Activated CD4-positive, alpha-beta memory T cell treated with anti-CD3 and anti-CD28 coated beads, Interleukin-2, amount 10 ng/mL, durations not matched to agents 7 days and 5 days (primary cell): ENCODE results near the gene STK11. TPM values are rescaled to one million over a fixed set of nuclear protein-coding genes. Genes with fewer than 3 reads are reported as not detected.
A peak's percentile ranks its signal among the peaks of the same experiment; 100 is the strongest.

ENCODE experiments used
- CTCF ChIA-PET: fragments of 350-600 bp; sonication (Branson Sonifier 250); formaldehyde crosslinking; loops from one replicate; lab custom pipeline; 2021; ENCODE audit warnings: antibody characterized with exemption, inconsistent platforms; lab: Charles Lee
- POLR2A ChIA-PET: fragments of 350-600 bp; sonication (Branson Sonifier 250); formaldehyde crosslinking; loops from one replicate; lab custom pipeline; 2021; ENCODE audit warnings: antibody characterized with exemption; lab: Charles Lee
- DNase-seq: peaks from one replicate; pipeline ENCODE4 v3.0.0-alpha.2; 2020
- H3K27ac Mint-ChIP-seq: one replicate; pipeline ENCODE4 v1.8.0; 2021; ENCODE audit warnings: mild to moderate bottlenecking, mixed read lengths
- H3K27me3 Mint-ChIP-seq: one replicate; pipeline ENCODE4 v1.8.0; 2021; ENCODE audit warnings: mixed read lengths
- H3K36me3 Mint-ChIP-seq: one replicate; pipeline ENCODE4 v1.8.0; 2021; ENCODE audit warnings: low read depth, mixed read lengths
- H3K4me1 Mint-ChIP-seq: one replicate; pipeline ENCODE4 v1.8.0; 2021; ENCODE audit warnings: mixed read lengths
- H3K4me3 Mint-ChIP-seq: one replicate; pipeline ENCODE4 v1.8.0; 2021; ENCODE audit warnings: mild to moderate bottlenecking, mixed read lengths
- H3K9me3 Mint-ChIP-seq: one replicate; pipeline ENCODE4 v1.8.0; 2021; ENCODE audit warnings: mixed read lengths
- total RNA-seq, 2 experiments: library from RNA; stranded (reverse); gene quantifications; one replicate each; pipeline ENCODE4 v1.2.3, GENCODE V29; 2021

Gene STK11
- total RNA-seq, 2 experiments from 2014 or later = 84.2 to 85.1 TPM

GRCh38 chr19:1264801-1265614 lies 59.4 kb downstream of the STK11 start:
- H3K27me3 Mint-ChIP-seq = peaks cover 3% of the 10 kb centered on the region
- peaks cover 51% of the 10 kb centered on the region for H3K4me1 Mint-ChIP-seq
- peak overlapping the region; percentile 44 for H3K4me3 Mint-ChIP-seq
- peaks cover 10% of the 10 kb centered on the region for H3K36me3 Mint-ChIP-seq
- H3K27ac Mint-ChIP-seq = peak overlapping the region; percentile 65
- no peak for DNase-seq
- no peaks in the 10 kb centered on the region for H3K9me3 Mint-ChIP-seq
- ChIA-PET POLR2A (interaction anchor here (0.9 to 10.9 kb wide), 5 partner anchors 7 to 21 kb away, joined by 4 to 266 read pairs (median 119); partner anchors contain the start of genes ATP5F1D and FAM174C), CTCF (interaction anchor here (1.4 to 11.2 kb wide), 4 partner anchors 11 to 244 kb away, joined by 3 to 412 read pairs (median 24); partner anchors contain the start of gene RNU6-2)

GRCh38 chr19:1265615-1266128 lies 60.1 kb downstream of the STK11 start:
- Mint-ChIP-seq H3K9me3 (no peaks in the 10 kb centered on the region), H3K27me3 (peaks cover 3% of the 10 kb centered on the region)

GRCh38 chr19:1266129-1266915 lies 60.7 kb downstream of the STK11 start:
- Mint-ChIP-seq H3K27ac (peak overlapping the region; percentile 52), H3K4me1 (peaks cover 62% of the 10 kb centered on the region), H3K9me3 (no peaks in the 10 kb centered on the region), H3K4me3 (peak overlapping the region; percentile 58), H3K36me3 (peaks cover 22% of the 10 kb centered on the region), H3K27me3 (peaks cover 3% of the 10 kb centered on the region)
- ChIA-PET POLR2A (interaction anchor here (0.7 to 10.9 kb wide), 8 partner anchors 8 to 199 kb away, joined by 3 to 266 read pairs (median 14); partner anchors contain the start of genes ARHGAP45, ATP5F1D, FAM174C and MIDN), CTCF (interaction anchor here (0.6 to 11.2 kb wide), 19 partner anchors 9 to 619 kb away, joined by 3 to 412 read pairs (median 3); partner anchors contain the start of genes ABHD17A, ARHGAP45, ATP5F1D and FAM174C)
- peak; percentile 92 for DNase-seq

More at GRCh38 chr19:1265615-1266128, 60.1 kb downstream of the STK11 start:
- peaks cover 16% of the 10 kb centered on the region for H3K36me3 Mint-ChIP-seq
- ChIA-PET CTCF (interaction anchor here (1.0 to 11.2 kb wide), 7 partner anchors 12 to 244 kb away, joined by 3 to 412 read pairs (median 5); partner anchors contain the start of gene RNU6-2), POLR2A (interaction anchor here (1.0 to 10.9 kb wide), 6 partner anchors 8 to 198 kb away, joined by 5 to 266 read pairs (median 67); partner anchors contain the start of genes ARHGAP45, ATP5F1D, FAM174C and MIDN)
- peak overlapping the region; percentile 58 for H3K4me3 Mint-ChIP-seq
- peak; percentile 59 for DNase-seq
- peaks cover 57% of the 10 kb centered on the region for H3K4me1 Mint-ChIP-seq
- peak overlapping the region; percentile 52 for H3K27ac Mint-ChIP-seq

- CTCF ChIA-PET = interaction anchor here (0.6 to 11.2 kb wide), 17 partner anchors 8 to 618 kb away, joined by 3 to 412 read pairs (median 4); partner anchors contain the start of genes ABHD17A, ARHGAP45, ATP5F1D and FAM174C
- H3K27ac Mint-ChIP-seq = no peak overlapping the region
Observed at GRCh38 chr19:1266916-1267476, 61.4 kb downstream of the STK11 start.

GRCh38 chr19:1267477-1268225 lies 62.1 kb downstream of the STK11 start:
- Mint-ChIP-seq H3K4me1 (peaks cover 64% of the 10 kb centered on the region), H3K4me3 (peak overlapping the region; percentile 27)

More at GRCh38 chr19:1266916-1267476, 61.4 kb downstream of the STK11 start:
- peak overlapping the region; percentile 27 for H3K4me3 Mint-ChIP-seq
- DNase-seq = peak; percentile 76
- POLR2A ChIA-PET = interaction anchor here (1.0 to 10.9 kb wide), 8 partner anchors 9 to 200 kb away, joined by 3 to 266 read pairs (median 14); partner anchors contain the start of genes ARHGAP45, ATP5F1D, FAM174C and MIDN
- peaks cover 3% of the 10 kb centered on the region for H3K27me3 Mint-ChIP-seq
- H3K4me1 Mint-ChIP-seq = peaks cover 62% of the 10 kb centered on the region
- H3K36me3 Mint-ChIP-seq = peaks cover 23% of the 10 kb centered on the region
- no peaks in the 10 kb centered on the region for H3K9me3 Mint-ChIP-seq

GRCh38 chr19:1268226-1269064 lies 62.9 kb downstream of the STK11 start:
- POLR2A ChIA-PET = interaction anchor here (0.6 to 10.9 kb wide), 49 partner anchors 10 to 628 kb away, joined by 3 to 266 read pairs (median 6); partner anchors contain the start of genes ABCA7, ARHGAP45, ATP5F1D and CBARP
- Mint-ChIP-seq H3K36me3 (peaks cover 34% of the 10 kb centered on the region), H3K4me3 (peak overlapping the region; percentile 51), H3K27me3 (peaks cover 3% of the 10 kb centered on the region), H3K9me3 (no peaks in the 10 kb centered on the region), H3K4me1 (peaks cover 64% of the 10 kb centered on the region), H3K27ac (peak overlapping the region; percentile 42)
- no peak for DNase-seq
- CTCF ChIA-PET = interaction anchor here (0.6 to 11.2 kb wide), 8 partner anchors 11 to 222 kb away, joined by 3 to 412 read pairs (median 10); partner anchors contain the start of genes ATP5F1D and REEP6

More at GRCh38 chr19:1267477-1268225, 62.1 kb downstream of the STK11 start:
- POLR2A ChIA-PET = interaction anchor here (1.4 to 10.9 kb wide), 4 partner anchors 10 to 137 kb away, joined by 3 to 266 read pairs (median 140); partner anchors contain the start of gene ATP5F1D
- H3K27ac Mint-ChIP-seq = no peak overlapping the region
- no peaks in the 10 kb centered on the region for H3K9me3 Mint-ChIP-seq
- peaks cover 3% of the 10 kb centered on the region for H3K27me3 Mint-ChIP-seq
- CTCF ChIA-PET = interaction anchor here (2.4 to 11.2 kb wide), 3 partner anchors 14 to 26 kb away, joined by 23 to 412 read pairs (median 44); partner anchors contain the start of gene ATP5F1D
- H3K36me3 Mint-ChIP-seq = peaks cover 28% of the 10 kb centered on the region
- no peak for DNase-seq

- H3K4me1 Mint-ChIP-seq = peaks cover 70% of the 10 kb centered on the region
- DNase-seq = peak; percentile 100
- peaks cover 3% of the 10 kb centered on the region for H3K27me3 Mint-ChIP-seq
- no peaks in the 10 kb centered on the region for H3K9me3 Mint-ChIP-seq
- peak within 1 kb of the TSS; percentile 91 for H3K4me3 Mint-ChIP-seq
- H3K27ac Mint-ChIP-seq = peak within 1 kb of the TSS; percentile 85
- ChIA-PET CTCF (interaction anchor here (0.6 to 11.2 kb wide), 7 partner anchors 11 to 240 kb away, joined by 3 to 412 read pairs (median 6); partner anchors contain the start of genes ATP5F1D and REEP6), POLR2A (interaction anchor here (0.6 to 10.9 kb wide), 55 partner anchors 10 to 628 kb away, joined by 3 to 266 read pairs (median 6); partner anchors contain the start of genes ABCA7, ARHGAP45, ATP5F1D and CBARP)
- peaks cover 41% of the 10 kb centered on the region for H3K36me3 Mint-ChIP-seq
Observed at GRCh38 chr19:1269065-1269477, 63.5 kb downstream of the STK11 start, which contains the start of gene CIRBP. TSS of gene CIRBP (plus strand) at chr19:1269332. CDS start at chr19:1270934, 1,602 bp downstream.

- Mint-ChIP-seq H3K4me1 (peaks cover 71% of the 10 kb centered on the region), H3K27ac (peak overlapping the region; percentile 85), H3K4me3 (peak overlapping the region; percentile 91), H3K36me3 (peaks cover 44% of the 10 kb centered on the region), H3K27me3 (peaks cover 3% of the 10 kb centered on the region), H3K9me3 (no peaks in the 10 kb centered on the region)
- CTCF ChIA-PET = interaction anchor here (1.0 to 11.2 kb wide), 6 partner anchors 10 to 240 kb away, joined by 3 to 412 read pairs (median 8); partner anchors contain the start of gene ATP5F1D
- POLR2A ChIA-PET = interaction anchor here (0.6 to 10.9 kb wide), 48 partner anchors 9 to 627 kb away, joined by 3 to 266 read pairs (median 6); partner anchors contain the start of genes ABCA7, ARHGAP45, ATP5F1D and CBARP
- peak; percentile 89 for DNase-seq
Observed at GRCh38 chr19:1269478-1270212, 64.1 kb downstream of the STK11 start.

- no peak for DNase-seq
- Mint-ChIP-seq H3K4me3 (peak overlapping the region; percentile 91), H3K36me3 (peaks cover 45% of the 10 kb centered on the region), H3K9me3 (no peaks in the 10 kb centered on the region), H3K27ac (peak overlapping the region; percentile 85), H3K27me3 (peaks cover 3% of the 10 kb centered on the region), H3K4me1 (peaks cover 67% of the 10 kb centered on the region)
- ChIA-PET CTCF (no interaction called here), POLR2A (interaction anchor here (0.9 to 5.4 kb wide), 7 partner anchors 12 to 382 kb away, joined by 3 to 266 read pairs (median 20); partner anchors contain the start of genes ARHGAP45, ATP5F1D, CNN2 and TCF3)
Observed at GRCh38 chr19:1270213-1270853, 64.8 kb downstream of the STK11 start.
